ENCODE measurements around the gene AP1B1. TPM values are rescaled to one million over a fixed set of nuclear protein-coding genes. Genes with fewer than 3 reads are reported as not detected.
A peak's percentile ranks its signal among the peaks of the same experiment; 100 is the strongest.
"Not testable (repeated sequence)": the region's sequence is repeated elsewhere in the genome, so short reads cannot be mapped to it uniquely, and the experiment has no call there.

The AP1B1 gene
- polyA plus RNA-seq, 2 of the 4 experiments (the other 2 are of a cell fraction): 22.5 to 27.0 TPM

DNA sequence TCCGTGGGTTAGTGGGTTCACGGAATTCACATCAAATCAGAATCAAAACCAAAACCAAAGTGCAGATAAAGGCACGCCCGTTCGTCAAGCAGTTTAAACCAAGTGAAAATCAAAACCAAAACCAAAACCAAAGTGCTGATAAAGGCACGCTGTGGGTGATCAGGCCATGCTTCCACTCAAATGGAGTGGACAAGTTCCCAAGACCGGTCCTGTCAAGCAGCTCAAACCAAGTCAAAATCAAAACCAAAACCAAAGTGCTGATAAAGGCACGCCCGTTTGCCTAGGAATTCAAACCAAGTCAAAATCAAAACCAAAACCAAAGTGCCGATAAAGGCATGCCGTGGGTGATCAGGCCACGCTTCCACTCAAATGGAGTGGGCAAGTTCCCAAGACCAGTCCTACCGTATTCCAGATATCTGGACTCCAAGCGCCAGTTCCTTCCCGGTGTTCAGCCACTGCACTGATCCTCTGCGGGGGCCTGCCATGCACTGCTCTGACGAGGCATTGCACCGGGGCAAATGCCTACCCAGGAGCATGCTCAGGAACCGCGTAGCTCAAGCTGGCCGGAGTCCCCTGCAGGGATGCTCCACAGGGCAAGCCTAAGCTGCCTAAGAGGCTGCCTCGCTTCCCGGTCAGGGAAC is 26.7 kb upstream of the AP1B1 start:
- peak in 1 of 2 experiments; percentile 51 for DNase-seq (ENCODE audit: low read depth in 1 of 2, low spot score in 1 of 2)
- Histone ChIP-seq H3K4me3 (peak overlapping the region; percentile 57), H3K4me2 (peak overlapping the region; percentile 91), H3K27ac (peak overlapping the region; percentile 77 to 87)
- FAIRE-seq, POLR2A ChIA-PET, CTCF ChIA-PET, H3K9me3 ChIP-seq, H3K4me1 ChIP-seq: not testable (repeated sequence)
- WGBS (ENCODE audit: missing lambda C conversion rate): 5% methylated on average over 18 of the region's 23 CpGs
- peak; percentile 48; the same call in 1 of the 2 replicates for TF ChIP-seq MAX (IDR thresholded peaks at IDR 0.05)
- peak; percentile 19; the same call in 1 of the 2 replicates for TF ChIP-seq POLR2A (IDR thresholded peaks at IDR 0.05; ENCODE audit: low read length)
- TF ChIP-seq PHF8 (IDR thresholded peaks at IDR 0.05; ENCODE audit: borderline replicate concordance, low read depth): peak; percentile 23; the same call in 1 of the 2 replicates
- ATAC-seq: peak; percentile 90 to 92

- FAIRE-seq, H3K27ac ChIP-seq, H3K4me2 ChIP-seq, H3K4me3 ChIP-seq, CTCF ChIA-PET, POLR2A ChIA-PET, H3K4me1 ChIP-seq, H3K9me3 ChIP-seq: not testable (repeated sequence)
- 8% methylated on average over 3 of the region's 4 CpGs for WGBS (ENCODE audit: missing lambda C conversion rate)
- peak in 1 of 2 experiments; percentile 32 for DNase-seq (ENCODE audit: low read depth in 1 of 2, low spot score in 1 of 2)
- peak; percentile 72 to 90; a peak in 5 of 6 replicates for ATAC-seq
- TF ChIP-seq CTCF (IDR thresholded peaks at IDR 0.05): peak; percentile 36; the same call in 1 of the 3 replicates
These were observed 24.4 kb upstream of the AP1B1 start for GRCh38 chr22:29412772-29413171.

DNA sequence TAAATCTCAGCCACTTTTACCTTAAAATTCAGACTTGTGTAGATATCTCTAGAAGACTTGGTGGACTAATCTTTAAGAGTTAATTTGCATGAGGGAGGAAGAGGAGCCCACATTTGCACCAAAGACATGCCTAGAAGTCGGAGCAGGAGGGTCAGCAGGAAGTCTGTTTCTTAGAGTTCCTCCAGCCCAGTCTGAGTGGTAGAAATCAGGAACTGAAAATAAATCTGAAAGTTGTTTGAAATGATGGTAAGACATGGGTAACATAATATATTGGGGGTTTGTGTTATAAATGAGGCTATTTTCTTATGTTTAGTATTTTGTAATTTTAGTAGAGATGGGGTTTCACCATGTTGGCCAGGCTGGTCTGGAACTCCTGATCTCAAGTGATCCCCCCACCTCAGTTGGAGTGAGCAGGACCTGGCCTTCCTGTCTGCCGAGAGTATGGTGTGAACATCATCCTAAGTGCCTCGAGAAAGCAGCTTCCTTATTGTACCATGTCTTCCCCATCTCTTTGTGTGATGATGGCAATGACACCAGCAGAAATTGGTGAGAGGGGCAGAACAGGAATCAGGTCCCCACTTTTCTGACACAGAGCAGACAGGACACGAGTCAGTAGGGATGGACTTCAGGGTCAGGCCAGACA is 23.3 kb upstream of the AP1B1 start:
- 92% methylated on average over 3 of the region's 4 CpGs for WGBS (ENCODE audit: missing lambda C conversion rate)
- ATAC-seq; H3K4me3 ChIP-seq; H3K4me1 ChIP-seq; H3K9me3 ChIP-seq; DNase-seq (ENCODE audit: low read depth in 1 of 2, low spot score in 1 of 2); H3K27ac ChIP-seq; FAIRE-seq; H3K4me2 ChIP-seq; POLR2A ChIA-PET: not testable (repeated sequence)
- CTCF ChIA-PET: interaction anchor here (1.3 kb wide), 1 partner anchor 18 kb away, joined by 3 read pairs; no protein-coding TSS in a partner anchor

DNA sequence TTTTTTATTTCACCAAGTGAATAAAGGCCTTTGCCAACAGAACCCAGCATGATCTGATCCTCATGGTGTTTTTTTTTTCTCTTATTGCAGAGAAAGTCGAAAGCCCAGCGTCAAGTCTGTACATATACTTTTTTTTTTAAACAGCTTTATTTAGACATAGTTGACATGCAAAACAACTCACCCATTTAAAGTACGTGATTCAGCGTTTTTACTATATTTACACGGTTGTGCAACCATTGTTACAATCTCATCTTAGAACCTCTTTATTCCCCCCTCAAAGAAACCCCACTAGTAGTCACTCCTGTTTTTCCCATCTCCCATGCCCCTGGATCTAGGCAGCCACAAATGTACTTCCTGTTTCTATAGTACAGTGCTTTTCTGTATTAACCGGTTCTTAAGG is 20.6 kb upstream of the AP1B1 start:
- DNase-seq (ENCODE audit: low read depth in 1 of 2, low spot score in 1 of 2) (no peak), ATAC-seq (no peak), FAIRE-seq (no peak)
- Histone ChIP-seq H3K4me2 (no peak overlapping the region), H3K27ac (no peak overlapping the region), H3K9me3 (no peaks in the 10 kb centered on the region), H3K4me1 (peaks cover 1% of the 10 kb centered on the region; the same call in 2 of the 3 replicates), H3K4me3 (no peak overlapping the region)
- CTCF ChIA-PET: no interaction called here
- TF ChIP-seq, protein P1, sequence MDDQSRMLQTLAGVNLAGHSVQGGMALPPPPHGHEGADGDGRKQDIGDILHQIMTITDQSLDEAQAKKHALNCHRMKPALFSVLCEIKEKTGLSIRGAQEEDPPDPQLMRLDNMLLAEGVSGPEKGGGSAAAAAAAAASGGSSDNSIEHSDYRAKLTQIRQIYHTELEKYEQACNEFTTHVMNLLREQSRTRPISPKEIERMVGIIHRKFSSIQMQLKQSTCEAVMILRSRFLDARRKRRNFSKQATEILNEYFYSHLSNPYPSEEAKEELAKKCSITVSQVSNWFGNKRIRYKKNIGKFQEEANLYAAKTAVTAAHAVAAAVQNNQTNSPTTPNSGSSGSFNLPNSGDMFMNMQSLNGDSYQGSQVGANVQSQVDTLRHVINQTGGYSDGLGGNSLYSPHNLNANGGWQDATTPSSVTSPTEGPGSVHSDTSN (IDR thresholded peaks at IDR 0.05): no peak
- TF ChIP-seq RNF2 (IDR thresholded peaks at IDR 0.05; ENCODE audit: borderline replicate concordance, low read depth) (no peak), E2F6 (IDR thresholded peaks at IDR 0.05; ENCODE audit: borderline replicate concordance, low read depth) (no peak), RARB (CRISPR knock-in tag; IDR thresholded peaks at IDR 0.05) (no peak), ZC3H11A (IDR thresholded peaks at IDR 0.05) (no peak), RAD21 (conservative IDR thresholded peaks at IDR 0.05 in 1 of 2, IDR thresholded peaks at IDR 0.05 in 1 of 2) (no peak), HOXB13 (CRISPR knock-in tag; IDR thresholded peaks at IDR 0.05; ENCODE audit: low read depth) (no peak), GATA3 (IDR thresholded peaks at IDR 0.05; ENCODE audit: borderline replicate concordance) (no peak), BHLHE40 (IDR thresholded peaks at IDR 0.05; ENCODE audit: low read depth, low read length) (no peak), MYC (IDR thresholded peaks at IDR 0.05; ENCODE audit: borderline replicate concordance, low read length) (no peak), ESRRA (IDR thresholded peaks at IDR 0.05; ENCODE audit: borderline replicate concordance, low read length) (no peak), TFCP2L1 (CRISPR knock-in tag; IDR thresholded peaks at IDR 0.05) (no peak), FOSL2 (IDR thresholded peaks at IDR 0.05) (no peak), FOSL2 (CRISPR knock-in tag; IDR thresholded peaks at IDR 0.05) (no peak), EHMT2 (IDR thresholded peaks at IDR 0.05; ENCODE audit: low read depth) (no peak)
- TF ChIP-seq, protein P2, sequence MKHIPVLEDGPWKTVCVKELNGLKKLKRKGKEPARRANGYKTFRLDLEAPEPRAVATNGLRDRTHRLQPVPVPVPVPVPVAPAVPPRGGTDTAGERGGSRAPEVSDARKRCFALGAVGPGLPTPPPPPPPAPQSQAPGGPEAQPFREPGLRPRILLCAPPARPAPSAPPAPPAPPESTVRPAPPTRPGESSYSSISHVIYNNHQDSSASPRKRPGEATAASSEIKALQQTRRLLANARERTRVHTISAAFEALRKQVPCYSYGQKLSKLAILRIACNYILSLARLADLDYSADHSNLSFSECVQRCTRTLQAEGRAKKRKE (CRISPR knock-in tag; IDR thresholded peaks at IDR 0.05; ENCODE audit: low read depth): no peak
- 84% methylated on average over 6 of the region's 6 CpGs for WGBS (ENCODE audit: missing lambda C conversion rate)
- POLR2A ChIA-PET: no interaction called here

GRCh38 chr22:29401538-29401937 is 13.2 kb upstream of the AP1B1 start:
- ATAC-seq; H3K4me2 ChIP-seq; CTCF ChIA-PET; H3K27ac ChIP-seq; H3K4me3 ChIP-seq; POLR2A ChIA-PET; FAIRE-seq; DNase-seq (ENCODE audit: low read depth in 1 of 2, low spot score in 1 of 2); H3K9me3 ChIP-seq; H3K4me1 ChIP-seq: not testable (repeated sequence)
- WGBS (ENCODE audit: missing lambda C conversion rate): 68% methylated on average over 6 of the region's 6 CpGs

Measured in A549 (cell line).